Activated CD8-positive, alpha-beta memory T cell treated with anti-CD3 and anti-CD28 coated beads for 4 hours (primary cell): ENCODE data around the gene ANKRD42.
A peak's percentile ranks its signal among the peaks of the same experiment; 100 is the strongest.
"Not testable (repeated sequence)": the region's sequence is repeated elsewhere in the genome, so short reads cannot be mapped to it uniquely, and the experiment has no call there.

Source experiments
- DNase-seq, 2 donors: peaks; one replicate each; pipeline ENCODE4 v3.0.0-alpha.2; 2020; ENCODE audit warnings: low read depth in 2 of 2

Gene ANKRD42

DNA sequence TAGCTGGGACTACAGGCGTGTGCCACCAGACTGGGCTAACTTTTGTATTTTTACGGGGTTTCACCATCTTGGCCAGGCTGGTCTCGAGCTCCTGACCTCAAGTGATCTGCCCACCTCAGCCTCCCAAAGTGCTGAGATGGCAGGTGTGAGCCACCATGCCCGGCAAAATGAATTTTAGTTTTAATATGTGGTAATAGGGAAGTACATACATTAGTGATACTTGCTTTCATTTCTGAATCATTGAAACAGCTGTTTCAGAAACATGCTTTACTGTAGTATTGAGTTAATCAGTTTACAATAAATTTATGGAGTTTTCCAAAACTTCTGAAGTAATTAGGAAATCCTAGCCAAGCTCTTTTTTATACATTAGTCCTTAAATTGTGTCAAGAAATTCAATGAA, 21.0 kb upstream of the ANKRD42 start:
- DNase-seq: no peak

DNA sequence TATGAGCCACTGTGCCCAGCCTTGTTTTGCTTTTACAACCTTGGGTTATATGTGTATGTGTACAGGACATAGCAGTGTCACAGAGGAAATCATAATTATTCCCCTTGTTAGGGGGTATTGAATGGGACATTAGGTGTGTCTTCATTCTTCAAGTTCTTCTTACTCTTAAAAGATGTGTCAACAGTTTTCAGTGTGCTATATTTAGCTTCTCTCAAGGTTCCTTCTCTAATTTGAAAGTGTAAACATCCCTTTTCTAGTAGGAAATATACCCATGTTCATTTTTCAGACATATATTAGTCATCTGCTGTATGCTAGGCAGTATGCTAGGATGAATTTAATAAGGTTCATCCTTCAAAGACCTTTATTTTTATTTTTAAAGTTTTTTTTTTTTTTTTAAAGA, 19.5 kb upstream of the ANKRD42 start:
- DNase-seq: no peak

DNA sequence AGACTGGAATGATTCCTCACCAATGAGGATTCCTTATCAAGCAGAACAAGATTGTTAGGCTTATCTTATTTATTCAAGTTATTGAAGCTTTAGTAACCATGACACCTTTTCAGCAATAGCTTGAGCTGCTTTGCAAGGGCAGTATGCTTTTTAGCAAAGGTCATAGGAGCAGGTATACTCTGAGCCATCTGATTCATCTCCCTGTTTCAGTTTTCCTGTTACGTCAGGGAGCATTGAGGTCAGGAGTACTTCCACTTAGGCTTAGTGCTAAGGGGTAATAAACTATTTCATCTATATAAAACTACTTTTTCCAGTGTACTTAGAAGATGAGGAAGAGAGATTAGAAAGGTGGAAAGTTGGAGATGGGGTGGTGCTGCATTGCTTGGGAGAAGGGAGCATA, 17.7 kb upstream of the ANKRD42 start:
- DNase-seq: no peak

DNA sequence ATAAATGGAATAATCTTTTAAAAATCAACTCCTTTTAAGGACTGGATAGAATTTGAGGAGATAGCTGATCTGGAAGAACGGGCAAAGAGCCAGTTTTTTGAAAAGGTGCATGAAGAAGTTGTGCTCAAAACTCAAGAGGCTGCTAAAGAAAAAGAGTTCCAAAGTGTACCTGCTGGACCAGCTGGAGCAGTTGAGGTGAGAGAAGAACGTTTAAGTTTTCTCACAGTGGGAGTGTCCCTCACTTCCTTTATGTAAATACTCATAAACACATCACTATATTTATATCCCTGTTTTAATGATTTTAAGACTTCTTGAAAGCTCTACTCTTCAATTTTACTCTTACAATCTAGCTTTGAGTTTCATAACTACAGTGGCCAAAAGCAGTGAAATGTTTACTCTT, 11.7 kb upstream of the ANKRD42 start:
- no peak for DNase-seq

DNA sequence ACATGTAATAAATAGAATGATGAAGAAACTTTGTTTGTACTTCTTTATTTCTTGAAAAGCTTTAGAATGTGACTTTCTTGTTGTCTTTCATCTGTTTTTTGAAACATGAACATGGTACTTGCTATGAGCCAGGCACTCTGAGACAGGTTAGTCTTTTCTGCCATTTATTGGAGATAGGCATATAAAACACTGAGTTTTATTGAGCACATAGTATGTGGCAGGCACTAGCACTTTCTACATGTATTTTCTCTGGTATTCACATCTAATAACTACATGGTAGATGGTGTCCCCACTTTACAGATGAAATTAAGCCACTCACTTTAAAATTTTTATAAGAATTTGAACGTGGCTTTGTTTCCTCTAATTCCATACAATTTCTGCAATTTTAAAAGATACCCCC, 7.7 kb upstream of the ANKRD42 start:
- DNase-seq: no peak

DNA sequence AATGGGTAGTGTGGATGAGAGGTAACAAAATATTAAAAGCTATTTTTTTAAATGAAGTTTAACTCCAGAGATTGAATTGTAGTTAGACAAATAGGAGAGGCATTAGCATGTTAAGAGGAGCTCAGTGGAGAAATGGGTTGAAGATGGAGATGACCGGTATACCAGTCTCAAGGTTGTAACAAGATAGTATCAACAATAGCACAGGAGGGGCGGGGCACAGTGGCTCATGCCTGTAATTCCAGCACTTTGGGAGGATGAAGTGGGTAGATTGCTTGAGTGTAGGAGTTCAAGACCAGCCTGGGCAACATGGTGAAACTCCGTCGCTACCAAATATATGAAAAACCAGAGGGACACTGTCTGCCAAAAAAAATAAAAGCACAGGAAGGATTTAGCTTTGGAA, 6.0 kb upstream of the ANKRD42 start:
- no peak for DNase-seq

DNA sequence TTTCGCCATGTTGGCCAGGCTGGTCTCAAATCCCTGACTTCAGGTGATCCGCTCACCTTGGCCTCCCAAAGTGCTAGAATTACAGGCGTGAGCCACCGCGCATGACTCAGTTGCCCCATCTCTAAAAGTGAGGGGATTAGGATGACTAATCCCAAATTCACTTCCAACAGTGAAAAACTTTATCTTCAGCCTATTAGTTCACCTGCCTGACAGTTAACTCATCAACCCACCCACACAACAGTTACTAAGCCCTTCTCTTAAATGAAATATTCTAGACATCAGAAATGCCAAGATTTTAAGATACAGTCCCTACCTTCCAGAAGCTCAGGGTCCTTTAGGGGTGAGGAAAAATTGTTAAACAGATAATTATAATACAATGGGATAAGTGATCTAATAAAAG, 2.0 kb upstream of the ANKRD42 start:
- DNase-seq: no peak

DNA sequence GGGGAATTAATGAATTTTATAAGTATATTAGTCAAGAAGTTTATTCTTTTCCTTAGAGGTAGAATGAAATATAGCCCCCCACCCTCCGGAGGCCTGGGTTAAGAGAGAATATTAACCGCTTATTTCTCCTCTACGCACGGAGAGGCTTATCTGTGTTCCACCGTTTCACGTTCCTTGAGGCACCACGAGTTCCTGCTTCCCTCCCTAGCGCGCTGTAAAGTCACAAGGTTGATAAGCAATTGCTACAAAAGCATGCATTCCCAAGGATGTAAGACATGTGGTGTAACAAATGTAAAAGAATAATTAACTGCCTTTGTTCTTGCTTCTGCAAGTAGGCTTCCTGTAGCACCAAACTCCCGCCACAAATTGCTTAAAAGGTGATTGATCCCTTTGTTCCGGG, 1.5 kb upstream of the ANKRD42 start:
- DNase-seq: no peak

DNA sequence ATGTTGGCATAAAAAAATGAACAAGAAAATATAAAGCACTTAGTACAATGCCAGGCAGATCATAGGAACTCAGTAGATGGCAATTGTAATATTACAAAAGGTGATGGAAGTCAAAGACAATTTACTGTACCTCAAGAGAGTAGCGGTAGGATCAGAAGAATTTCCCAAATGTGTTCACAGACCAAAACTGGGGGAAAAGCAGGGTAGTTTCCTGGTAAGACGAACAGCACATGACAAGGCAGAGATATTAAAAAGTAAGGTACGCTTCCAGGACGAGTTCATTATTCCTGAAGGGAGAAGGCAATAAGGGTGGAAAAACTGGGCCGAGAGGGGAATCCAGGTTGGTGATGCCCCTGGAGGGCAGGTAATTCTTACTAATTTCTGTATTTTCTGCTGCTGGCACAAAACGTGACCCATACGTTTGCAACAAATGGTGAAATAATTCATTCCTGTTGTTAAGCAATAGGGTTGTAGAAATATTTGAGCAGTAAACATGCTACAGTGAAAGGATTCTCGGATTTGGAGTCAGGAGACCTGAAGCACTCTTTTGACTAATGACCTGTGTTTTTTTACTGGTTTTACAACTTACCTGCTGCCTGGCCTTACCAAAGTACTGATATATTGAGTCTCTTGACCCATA, 786 bp upstream of the ANKRD42 start:
- no peak for DNase-seq

DNA sequence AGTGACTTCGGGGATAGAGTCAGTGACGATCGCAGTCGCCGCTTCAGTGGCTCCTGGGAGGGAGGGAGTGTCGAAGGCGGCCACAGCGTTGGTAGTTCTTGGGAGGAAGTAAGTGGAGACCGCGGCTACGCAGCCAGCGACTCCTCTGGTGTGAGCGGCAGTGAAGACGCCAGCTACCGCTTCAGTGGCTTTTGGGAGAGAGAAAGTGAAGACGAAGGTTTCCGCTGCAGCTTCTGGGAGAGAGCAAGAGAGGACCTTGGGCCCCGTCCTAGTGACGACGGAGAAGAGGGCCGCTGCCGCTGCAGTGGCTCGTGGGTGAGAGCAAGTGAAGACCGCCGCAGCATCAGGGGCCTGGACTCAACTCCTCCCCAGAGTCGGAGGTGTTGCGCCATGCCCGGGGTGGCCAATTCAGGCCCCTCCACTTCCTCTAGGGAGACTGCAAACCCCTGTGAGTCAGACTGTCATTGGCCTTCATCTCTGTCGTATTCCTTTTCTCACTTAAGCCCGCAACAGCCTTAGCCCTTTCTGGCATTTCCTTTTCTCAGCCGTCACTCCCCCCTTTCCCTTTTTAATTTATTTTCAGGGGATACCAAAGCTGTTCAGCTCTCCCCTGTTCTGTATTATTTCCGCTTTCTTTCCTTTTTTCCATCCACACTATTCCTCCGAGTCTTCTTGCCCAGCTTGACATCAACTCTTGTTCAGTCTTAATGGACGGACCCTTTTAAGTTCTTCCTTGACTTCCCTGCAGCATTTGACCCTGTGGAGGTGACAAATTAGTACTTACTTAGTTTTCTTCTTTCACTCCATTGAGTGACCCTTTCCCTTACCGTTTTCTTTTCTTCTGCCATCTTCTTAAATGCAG, 1.0 kb downstream of the ANKRD42 start:
- DNase-seq: peak; percentile 27 to 31

DNA sequence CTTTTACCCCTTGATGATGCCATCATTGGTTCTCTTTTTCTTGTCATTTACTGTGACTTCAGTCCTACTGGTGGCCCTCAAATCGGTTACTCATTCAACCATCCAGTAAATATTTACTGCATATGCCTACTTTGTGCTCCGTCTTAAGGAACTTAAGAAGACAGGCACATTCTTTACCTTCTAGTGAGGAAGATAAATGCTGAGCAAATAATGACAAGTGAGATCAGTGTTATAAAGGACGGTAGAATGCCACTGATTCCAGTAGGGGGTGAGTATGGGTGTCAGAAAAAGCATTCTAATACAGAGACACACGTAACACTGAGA, 1.6 kb downstream of the ANKRD42 start:
- no peak for DNase-seq

DNA sequence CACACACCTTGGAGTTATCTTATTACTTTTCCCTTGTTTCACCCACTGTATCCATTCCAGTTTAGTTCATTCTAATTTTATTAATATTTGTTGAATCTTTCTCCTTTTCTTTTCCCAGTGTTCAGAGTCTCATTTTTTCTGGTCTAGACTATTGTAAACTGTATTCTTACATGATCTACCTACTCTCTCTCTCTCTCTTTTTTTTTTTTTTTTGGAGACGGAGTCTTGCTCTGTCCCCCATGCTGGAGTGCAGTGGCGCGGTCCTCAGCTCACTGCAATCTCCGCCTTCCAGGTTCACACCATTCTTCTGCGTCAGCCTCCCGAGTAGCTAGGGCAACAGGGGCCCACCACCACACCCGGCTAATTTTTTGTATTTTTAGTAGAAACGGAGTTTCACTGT, 2.1 kb downstream of the ANKRD42 start:
- no peak for DNase-seq

DNA sequence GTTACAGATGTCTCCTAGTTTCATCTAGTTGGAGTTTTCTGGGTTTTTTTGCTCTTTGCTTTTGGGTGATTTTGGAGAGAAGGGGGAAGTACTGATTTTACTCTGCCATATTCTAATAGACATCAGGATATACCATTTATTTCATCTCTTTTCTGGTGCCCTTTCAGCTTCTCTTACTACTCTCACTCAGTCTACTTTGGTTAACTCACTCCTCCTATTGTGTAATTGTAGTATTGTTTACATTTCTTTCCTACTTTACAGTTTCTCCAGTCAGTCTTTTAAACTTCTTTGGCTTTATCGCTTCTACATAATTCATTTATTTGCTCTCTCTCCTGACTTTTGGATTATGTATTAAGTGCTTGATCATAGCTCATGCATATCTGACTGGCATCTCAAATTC, 6.5 kb downstream of the ANKRD42 start:
- no peak for DNase-seq

DNA sequence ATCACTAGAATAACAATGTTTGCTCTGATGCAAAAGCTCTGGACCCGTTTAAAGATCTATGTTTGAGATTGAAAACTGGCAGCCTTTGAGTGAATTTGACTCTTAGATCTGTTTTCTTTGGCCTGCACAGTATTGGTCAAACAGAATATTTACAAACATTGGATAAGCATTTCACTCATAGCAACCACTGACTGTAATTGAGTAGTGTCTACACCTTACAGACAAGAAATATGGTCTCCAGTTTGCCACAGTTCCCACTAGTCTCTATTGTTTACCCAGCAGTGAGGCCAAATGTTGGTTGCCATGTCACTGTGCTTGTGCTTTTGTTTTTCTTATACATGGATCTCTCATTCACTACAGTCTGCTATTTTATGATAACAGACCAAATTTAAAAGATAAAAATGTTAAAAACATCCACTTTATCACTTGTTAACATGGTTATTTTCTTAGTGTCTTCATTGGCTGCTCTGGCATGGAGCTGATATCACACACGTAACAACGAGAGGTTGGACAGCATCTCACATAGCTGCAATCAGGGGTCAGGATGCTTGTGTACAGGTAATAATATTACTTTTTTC, 12.2 kb downstream of the ANKRD42 start:
- no peak for DNase-seq

DNA sequence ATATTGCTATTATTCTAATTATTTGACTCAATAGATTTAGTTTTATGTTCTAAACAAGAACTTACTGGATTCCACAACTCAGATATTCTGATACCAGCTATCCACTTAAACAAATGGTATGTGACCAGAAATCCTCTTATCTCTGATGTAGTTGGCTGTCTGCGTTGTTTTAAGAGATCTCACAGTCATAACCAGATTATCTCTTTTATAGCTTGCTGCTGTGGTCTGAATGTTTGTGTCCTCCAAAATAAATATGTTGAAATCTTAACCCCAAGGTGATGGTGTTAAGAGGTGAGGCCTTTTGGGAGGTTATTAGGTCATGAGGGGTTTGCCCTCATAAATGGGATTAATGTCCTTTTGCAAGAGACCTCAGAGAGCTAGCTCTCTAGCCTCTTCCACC, 12.7 kb downstream of the ANKRD42 start:
- DNase-seq: no peak

DNA sequence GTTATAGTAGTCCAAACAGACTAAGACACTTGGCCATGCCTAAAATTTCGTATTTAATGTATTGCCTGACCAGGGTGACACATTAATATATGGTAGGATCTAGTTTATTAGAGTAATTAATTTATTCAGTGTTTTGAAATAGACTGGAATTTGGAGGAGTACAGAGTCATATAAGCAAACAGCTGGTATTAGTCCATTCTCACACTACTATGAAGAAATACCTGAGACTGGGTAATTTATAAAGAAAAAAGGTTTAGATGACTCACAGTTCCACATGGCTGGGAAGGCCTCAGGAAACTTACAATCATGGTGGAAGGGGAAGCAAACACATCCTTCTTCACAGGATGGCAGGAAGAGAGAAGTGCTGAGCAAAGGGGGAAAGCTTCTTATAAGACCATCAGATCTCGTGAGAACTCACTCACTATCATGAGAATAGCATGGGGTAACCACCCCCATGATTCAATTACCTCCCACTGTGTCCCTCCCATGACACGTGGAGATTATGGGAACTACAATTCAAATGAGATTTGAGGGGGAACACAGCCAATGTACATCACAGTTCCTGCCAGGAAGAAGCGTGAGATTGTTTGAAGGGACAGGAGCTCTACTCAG, 13.4 kb downstream of the ANKRD42 start:
- DNase-seq: not testable (repeated sequence)

DNA sequence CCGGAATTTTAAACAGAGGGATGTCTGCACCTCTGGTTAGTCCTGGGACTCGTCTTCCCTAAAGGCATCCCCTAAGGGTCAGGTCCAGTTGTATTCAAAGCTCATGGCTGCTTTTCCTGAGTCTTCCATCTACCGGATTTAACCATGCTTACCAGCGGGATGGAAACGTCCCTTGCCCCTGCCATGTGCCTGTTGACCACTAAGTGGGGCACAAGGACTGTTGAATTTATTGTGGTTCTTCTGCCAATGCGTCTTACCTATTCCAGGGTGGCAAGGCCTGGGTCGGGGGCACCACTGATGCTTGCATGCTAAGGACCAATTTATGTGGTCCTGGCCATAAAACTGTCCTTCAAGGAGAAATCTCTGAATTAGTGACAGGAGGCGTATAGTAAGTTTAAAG, 25.6 kb downstream of the ANKRD42 start:
- DNase-seq: no peak

DNA sequence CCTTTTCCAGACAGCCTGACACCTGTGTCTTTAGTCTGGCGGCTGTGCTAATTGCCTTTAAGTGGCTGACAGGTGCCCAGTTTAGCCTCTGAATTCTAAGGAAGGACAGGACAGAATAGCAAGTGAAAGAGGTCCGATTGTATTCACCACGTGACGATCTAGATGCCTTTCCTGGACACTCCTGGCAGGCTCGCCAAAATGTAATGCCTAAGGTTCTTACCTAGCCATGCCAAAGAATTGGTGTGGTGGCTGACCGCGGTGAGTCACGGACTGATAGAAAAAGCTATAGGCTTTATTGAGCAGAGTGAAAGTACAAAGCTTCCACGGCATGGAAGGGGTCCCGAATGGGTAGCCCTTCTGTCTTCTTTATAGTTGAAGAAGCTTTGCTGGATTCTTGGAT, 26.7 kb downstream of the ANKRD42 start:
- DNase-seq: no peak

DNA sequence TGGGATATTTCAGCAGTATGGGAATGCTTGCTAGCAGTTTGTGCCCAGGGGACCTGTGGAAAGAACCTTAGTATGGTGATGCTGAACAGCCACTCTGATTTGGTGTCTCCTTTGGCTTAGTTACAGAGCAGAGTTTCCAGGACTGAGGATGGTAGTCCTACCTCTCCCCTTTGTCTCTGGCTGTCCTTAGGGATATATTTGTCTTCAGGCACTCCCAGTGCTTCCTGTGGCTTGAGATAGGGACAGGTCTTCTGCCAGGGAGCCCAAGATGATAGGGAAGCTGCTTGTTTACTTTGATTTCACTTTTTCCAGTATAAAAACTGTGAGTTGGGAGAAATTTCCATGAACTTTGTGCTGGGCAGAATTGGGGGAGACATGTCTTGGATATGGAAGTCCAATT, 28.2 kb downstream of the ANKRD42 start:
- DNase-seq: no peak

DNA sequence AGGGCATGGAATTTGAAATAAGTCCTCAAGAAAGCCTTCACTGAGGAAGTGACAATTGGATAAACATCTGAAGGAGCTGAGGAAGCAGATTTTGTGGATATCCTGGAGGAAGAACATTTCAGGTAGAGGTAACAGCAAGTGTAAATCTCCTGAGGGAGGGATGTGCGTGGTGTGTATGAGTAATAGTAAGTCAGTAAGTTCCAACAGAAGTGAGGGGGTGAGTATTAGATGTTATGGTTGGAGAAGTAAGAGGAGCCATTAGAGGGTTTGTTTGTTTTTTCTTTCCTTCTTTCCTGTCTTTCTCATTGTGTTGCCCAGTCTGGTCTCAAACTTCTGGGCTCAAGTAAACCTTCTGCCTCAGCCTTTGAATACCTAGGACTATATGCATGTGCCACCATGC, 29.0 kb downstream of the ANKRD42 start:
- no peak for DNase-seq

DNA sequence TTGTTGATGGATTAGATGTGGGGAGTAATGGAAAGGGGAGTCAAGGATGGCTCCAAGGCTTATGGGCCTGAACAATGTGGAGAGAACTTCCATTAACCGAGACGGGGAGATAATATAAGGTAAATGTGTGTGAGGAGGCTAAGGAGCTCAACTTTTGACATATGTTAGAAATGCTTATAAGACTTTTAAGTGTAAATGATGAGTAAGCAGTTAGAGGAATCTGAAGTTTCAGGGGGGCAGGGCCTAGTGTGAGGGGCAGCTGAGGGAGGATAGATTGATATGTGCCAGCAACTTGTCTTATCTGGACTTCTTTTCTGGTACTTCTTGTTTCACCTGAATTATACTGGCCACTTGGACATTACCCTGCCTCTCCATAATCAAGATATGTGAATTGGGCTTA, 29.9 kb downstream of the ANKRD42 start:
- no peak for DNase-seq

DNA sequence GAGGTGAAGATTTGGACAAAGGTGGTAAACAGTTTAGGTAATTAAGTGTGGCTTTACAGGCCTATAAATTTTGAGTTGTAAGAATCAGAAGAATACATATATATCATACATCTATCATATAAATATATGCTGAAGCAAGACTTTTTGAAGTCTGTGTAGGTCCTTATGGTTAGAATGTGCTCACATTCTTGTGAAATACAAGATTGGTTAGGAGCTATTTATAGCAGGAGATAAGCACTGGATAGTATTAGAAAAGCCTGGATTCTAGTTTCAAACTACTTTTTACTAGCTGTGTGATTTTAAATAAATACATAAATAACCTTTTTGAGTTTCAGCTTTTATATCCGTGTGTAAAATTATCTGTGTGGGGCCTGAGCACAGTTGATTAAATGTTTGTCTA, 42.3 kb downstream of the ANKRD42 start:
- DNase-seq: no peak

DNA sequence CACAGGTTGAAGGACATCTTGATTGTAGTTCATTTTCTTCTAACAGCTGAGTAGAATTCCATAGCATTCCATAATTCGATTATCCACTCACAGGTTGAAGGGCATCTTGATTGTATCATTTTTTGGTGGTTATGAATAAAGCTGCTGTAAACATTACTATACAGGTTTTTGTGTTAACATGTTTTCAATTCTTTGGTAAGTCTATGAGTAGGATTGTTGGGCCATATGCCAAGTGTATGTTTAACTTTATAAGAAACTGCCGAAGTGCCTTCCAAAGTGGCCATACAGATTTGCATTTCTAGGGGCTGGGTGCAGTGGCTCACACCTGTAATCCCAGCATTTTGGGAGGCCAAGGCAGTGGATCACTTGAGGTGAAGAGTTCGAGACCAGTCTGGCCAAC, 44.6 kb downstream of the ANKRD42 start:
- DNase-seq: no peak
